Spinal cord (tissue), 10 donors: Measurements from ENCODE around the gene ZBTB7C. TPM values are rescaled to one million over a fixed set of nuclear protein-coding genes. Genes with fewer than 3 reads are reported as not detected.

Experiments used
- DNase-seq, 6 donors: peaks; one replicate each; pipeline versions ENCODE4 v3.0.0 to v3.0.0-alpha.2; 2013 to 2015; ENCODE audit warnings: low spot score in 6 of 6, low read depth in 4 of 6
- H3K27ac ChIP-seq: one replicate; pipeline ENCODE4 v1.5.1; 2013; ENCODE audit warnings: low read depth, low read length, control low read depth
- H3K27me3 ChIP-seq: one replicate; pipeline ENCODE4 v1.6.1; 2013; ENCODE audit warnings: low read length; ENCODE audit not compliant: control insufficient read depth, insufficient read depth
- H3K36me3 ChIP-seq: one replicate; pipeline ENCODE4 v1.6.1; 2013; ENCODE audit warnings: low read length; ENCODE audit not compliant: control insufficient read depth, insufficient read depth
- H3K4me1 ChIP-seq: one replicate; pipeline ENCODE4 v1.6.1; 2013; ENCODE audit warnings: low read length; ENCODE audit not compliant: control insufficient read depth, insufficient read depth
- H3K4me3 ChIP-seq: one replicate; pipeline ENCODE4 v1.5.1; 2013; ENCODE audit warnings: low read depth, low read length, control low read depth
- H3K9me3 ChIP-seq: one replicate; pipeline ENCODE4 v1.6.1; 2013; ENCODE audit warnings: low read length; ENCODE audit not compliant: control insufficient read depth, insufficient read depth
- WGBS: methylation state at CpG from one replicate; pipeline ENCODE4 v1.1.5; 2013; ENCODE audit warnings: missing lambda C conversion rate; ENCODE audit not compliant: insufficient coverage; 5-methylcytosine and 5-hydroxymethylcytosine counted together
- polyA plus RNA-seq, 2 donors: library from polyadenylated mRNA; unstranded; fragments of 120-200 nt; gene quantifications; one replicate each; pipeline ENCODE4 v1.2.1, GENCODE V29; 2013; ENCODE audit not compliant: insufficient read length in 2 of 2
- total RNA-seq, 2 donors: library from RNA; depleted of rRNA in 1 of 2; stranded (reverse); fragments of 120-200 nt in 1 of 2; fragments of >200 nt in 1 of 2; gene quantifications; one replicate each; pipeline versions ENCODE4 v1.2.3 to v1.2.4, GENCODE V29; 2013 to 2014
- donor health status: healthy.

The ZBTB7C gene
- total and polyA plus RNA-seq, 4 donors, result 7.6 to 15.7 (median 9.8) TPM

DNA sequence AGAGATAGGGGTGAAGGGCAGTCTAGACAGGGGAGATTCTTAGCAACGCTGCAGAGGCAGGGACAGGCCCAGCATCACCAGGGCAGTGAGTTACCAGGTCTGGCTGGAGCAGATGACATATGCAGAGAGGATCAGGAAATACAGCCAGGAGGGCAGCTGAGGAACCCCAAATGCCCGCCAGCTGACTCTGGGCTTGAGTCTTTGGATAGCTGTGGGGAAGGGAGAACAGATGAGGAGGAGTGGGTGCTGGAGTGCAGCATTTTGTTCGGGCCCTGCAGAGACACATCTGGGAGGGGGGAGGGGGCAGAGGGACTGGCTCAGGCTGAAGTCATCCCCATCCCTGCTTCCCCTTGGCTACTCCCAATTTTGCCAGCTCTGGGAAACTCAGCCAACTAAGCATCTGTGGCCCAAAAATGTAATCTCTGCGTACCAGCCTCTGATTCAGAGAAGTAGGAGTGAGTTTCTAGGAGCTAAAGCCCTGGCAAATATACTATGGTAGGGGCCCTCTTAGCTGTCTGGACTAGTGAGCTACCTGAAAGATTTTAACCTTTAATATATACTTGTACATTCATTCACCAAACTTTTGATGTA, 214.5 kb downstream of the ZBTB7C start:
- Histone ChIP-seq H3K36me3 (no peaks in the 10 kb centered on the region), H3K27me3 (no peaks in the 10 kb centered on the region), H3K27ac (no peak overlapping the region), H3K9me3 (no peaks in the 10 kb centered on the region), H3K4me1 (peaks cover 22% of the 10 kb centered on the region), H3K4me3 (no peak overlapping the region)
- DNase-seq, result no peak
- WGBS, result 57% methylated on average over 2 of the region's 4 CpGs

DNA sequence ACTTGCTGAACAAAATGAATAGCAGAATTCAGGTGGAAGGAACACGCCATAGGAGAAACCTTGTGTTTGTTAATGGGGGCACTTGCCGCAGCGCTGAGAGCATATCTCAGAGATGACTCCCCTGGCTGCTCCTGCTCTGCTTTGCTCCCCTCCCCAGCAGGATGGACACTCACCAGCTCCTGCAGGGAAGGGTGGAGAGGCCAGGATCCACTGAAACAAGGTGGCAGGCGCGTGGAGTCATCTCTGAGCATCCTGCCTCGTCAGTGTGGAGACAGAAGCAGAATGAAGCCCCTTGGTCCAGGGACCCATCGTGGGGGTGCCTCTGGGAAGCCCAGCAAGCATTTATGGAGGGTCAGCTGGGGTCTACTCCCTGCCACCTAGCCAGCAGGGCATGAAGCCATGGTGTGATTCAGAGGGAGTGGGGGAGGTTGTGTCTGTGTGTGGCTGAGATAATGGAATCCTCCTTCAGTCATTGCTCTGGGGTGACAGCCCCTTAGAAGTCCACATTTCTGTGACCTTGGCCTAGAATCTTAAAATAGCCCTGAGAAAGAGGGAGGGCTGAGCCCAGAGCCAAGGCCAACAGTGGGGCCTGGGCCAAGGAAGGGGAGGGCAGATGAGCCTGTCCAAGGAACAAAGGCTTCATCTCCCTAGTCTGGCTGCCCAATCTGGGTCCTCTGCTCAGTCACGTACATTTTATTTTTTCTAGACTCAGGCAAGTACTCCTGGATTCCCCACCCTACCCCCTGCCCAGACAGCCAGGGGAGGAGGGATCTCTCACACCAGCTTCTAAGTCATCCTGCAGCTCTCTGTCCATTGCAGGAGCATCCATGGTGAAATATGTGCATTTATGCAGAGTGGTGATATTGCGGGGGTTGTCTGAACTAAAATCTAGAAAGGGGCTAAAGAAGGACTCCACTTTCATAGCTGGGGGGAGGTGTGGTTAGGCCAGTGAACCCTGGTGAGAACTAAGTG, 215.4 kb downstream of the ZBTB7C start:
- Histone ChIP-seq H3K4me3 (no peak overlapping the region), H3K4me1 (peaks cover 22% of the 10 kb centered on the region), H3K27ac (no peak overlapping the region), H3K36me3 (no peaks in the 10 kb centered on the region), H3K9me3 (no peaks in the 10 kb centered on the region), H3K27me3 (no peaks in the 10 kb centered on the region)
- peak in 1 of 6 donors; percentile 53 for DNase-seq
- 91% methylated on average over 8 of the region's 9 CpGs for WGBS

DNA sequence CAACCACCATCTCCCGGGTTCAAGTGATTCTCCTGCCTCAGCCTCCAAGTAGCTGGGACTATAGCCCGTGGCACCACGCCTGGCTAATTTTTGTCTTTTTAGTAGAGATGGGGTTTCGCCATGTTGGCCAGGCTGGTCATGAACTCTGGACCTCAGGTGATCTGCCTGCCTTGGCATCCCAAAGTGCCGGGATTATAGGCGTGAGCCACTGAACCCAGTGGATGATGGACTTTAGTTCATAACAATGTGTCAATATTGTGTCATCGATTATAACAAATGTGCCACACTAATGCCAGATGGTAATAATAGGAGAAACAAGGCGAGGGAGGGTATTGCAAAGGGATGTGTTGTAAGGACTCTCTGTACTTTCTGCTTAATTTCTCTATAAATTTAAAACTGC, 216.6 kb downstream of the ZBTB7C start:
- H3K27me3 ChIP-seq, result no peaks in the 10 kb centered on the region
- WGBS, result 100% methylated on average over 4 of the region's 8 CpGs
- H3K4me3 ChIP-seq, result no peak overlapping the region
- H3K27ac ChIP-seq, result no peak overlapping the region
- H3K36me3 ChIP-seq, result no peaks in the 10 kb centered on the region
- no peak for DNase-seq
- peaks cover 22% of the 10 kb centered on the region for H3K4me1 ChIP-seq
- no peaks in the 10 kb centered on the region for H3K9me3 ChIP-seq

DNA sequence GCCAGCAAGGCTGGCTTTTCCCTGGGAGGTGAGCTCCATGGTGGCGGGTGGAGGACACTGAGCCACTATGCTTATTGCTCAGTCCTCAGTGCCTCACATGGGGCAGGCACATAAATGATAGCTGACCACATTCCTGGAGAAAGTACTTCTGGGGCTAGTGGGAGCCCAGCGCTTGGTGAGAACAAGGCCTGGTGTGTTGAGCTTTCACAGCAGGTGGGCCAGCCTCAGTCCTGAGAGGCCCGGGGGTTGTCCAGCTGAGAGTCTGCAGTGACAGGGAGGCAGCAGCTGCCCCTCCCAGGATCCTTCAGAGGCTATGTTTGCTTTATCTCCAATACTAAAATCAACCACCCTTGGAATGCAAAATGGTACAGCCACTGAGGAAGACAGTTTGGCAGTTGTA, 217.7 kb downstream of the ZBTB7C start:
- DNase-seq, result no peak
- no peak overlapping the region for H3K27ac ChIP-seq
- no peak overlapping the region for H3K4me3 ChIP-seq
- no peaks in the 10 kb centered on the region for H3K27me3 ChIP-seq
- no peaks in the 10 kb centered on the region for H3K9me3 ChIP-seq
- WGBS, result 53% methylated on average over 3 of the region's 3 CpGs
- H3K36me3 ChIP-seq, result no peaks in the 10 kb centered on the region
- H3K4me1 ChIP-seq, result peaks cover 29% of the 10 kb centered on the region

DNA sequence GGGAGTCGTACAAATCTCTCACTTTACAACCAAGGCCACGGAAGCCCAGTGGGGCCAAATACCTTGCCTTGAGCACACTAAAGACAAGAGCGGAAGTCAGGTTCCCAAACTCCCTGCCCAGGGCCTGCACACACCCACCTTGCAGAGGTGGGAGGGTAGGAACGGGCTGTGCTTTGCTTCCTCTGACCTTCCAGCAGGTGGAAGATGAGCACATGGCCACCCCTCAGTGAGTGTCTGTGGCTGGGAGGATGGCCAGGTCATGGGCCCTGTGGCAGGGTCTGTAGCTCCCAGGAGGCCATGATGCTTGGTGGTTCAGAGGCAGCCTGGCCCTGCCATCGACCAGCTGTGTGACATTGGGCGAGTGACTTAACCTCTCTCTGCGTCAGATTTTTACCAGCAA, 218.2 kb downstream of the ZBTB7C start:
- Histone ChIP-seq H3K4me1 (peaks cover 34% of the 10 kb centered on the region), H3K36me3 (no peaks in the 10 kb centered on the region), H3K27ac (no peak overlapping the region), H3K9me3 (no peaks in the 10 kb centered on the region), H3K4me3 (no peak overlapping the region), H3K27me3 (no peaks in the 10 kb centered on the region)
- no peak for DNase-seq
- WGBS, result 93% methylated on average over 3 of the region's 7 CpGs

DNA sequence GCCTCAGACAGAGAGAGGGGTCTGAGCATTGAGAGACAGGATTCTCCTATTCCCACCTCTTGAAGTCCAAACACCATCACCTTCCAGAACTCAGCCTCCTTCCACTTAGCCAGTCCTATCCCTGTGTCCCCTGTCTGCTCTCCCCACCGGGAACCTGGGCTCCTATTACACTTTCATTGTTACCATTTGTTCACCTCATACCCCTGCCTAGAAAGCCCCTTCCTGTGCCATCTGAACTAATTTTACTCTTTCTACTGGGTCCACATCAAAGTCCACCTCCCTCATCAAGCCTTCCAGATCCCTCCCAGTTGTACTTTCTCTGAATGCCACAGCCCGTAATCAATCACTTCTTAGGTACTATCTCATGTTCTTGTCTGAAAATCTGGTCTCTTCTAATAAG, 220.6 kb downstream of the ZBTB7C start:
- Histone ChIP-seq H3K4me3 (no peak overlapping the region), H3K27me3 (no peaks in the 10 kb centered on the region), H3K9me3 (no peaks in the 10 kb centered on the region), H3K27ac (no peak overlapping the region), H3K4me1 (peaks cover 32% of the 10 kb centered on the region), H3K36me3 (no peaks in the 10 kb centered on the region)
- WGBS, result 98% methylated on average over 2 of the region's 2 CpGs
- no peak for DNase-seq

DNA sequence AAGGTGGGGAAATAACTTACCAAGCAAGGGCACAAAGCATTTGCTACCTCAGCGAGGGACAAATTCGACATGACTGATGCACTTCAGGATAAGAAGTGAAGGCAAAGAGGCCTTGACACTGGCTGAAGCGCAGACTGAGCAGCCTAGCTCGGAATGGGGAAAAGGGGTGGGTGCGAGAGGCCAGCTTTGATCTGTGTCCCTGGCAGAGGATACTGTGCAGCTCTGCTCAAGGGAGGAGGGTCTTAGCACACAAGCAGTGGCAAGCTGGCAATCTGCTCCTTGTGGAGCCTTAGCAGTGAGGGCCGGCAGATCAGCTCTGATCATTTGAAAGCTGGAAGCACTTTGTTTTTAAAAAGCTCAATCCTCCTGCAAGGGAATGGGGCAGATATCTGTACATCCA, 222.3 kb downstream of the ZBTB7C start:
- H3K9me3 ChIP-seq, result no peaks in the 10 kb centered on the region
- 39% methylated on average over 6 of the region's 6 CpGs for WGBS
- peak in 2 of 6 donors; percentile 67 to 77 for DNase-seq
- no peak overlapping the region for H3K27ac ChIP-seq
- no peak overlapping the region for H3K4me3 ChIP-seq
- H3K27me3 ChIP-seq, result no peaks in the 10 kb centered on the region
- H3K36me3 ChIP-seq, result no peaks in the 10 kb centered on the region
- H3K4me1 ChIP-seq, result peaks cover 30% of the 10 kb centered on the region

DNA sequence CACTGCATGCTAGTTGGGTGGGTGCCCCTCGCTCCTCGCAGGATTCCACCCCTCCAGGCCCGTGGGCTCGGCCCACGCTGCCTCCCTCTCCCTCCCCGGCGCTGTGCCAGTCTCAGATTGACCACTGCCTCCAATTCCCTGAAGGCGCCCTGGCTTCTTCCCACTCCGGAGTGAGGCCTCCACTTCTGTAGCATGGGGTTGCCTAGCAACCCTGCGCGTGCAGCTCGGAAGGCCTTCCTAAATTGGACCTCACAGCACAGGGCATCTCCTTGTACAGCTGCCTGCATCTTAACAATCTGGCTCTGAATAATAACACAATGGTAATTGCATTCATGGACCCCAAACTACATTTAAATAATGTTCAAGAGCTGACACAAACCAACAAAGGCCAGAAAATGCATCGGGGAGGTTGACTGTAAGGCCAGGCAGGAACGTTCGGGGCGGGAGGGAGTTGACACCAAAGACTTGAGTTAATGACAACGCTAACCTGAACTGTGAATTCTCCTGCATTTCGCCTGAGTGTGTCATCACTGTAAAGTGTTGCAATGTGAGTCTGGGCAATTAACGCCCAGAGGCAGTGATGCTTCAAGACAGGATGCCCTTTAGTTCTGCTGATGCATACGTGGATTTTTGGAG, 222.9 kb downstream of the ZBTB7C start:
- DNase-seq, result peak; percentile 65 to 95 (median 79)
- no peaks in the 10 kb centered on the region for H3K27me3 ChIP-seq
- H3K27ac ChIP-seq, result peak overlapping the region; percentile 44
- H3K4me3 ChIP-seq, result no peak overlapping the region
- WGBS, result 17% methylated on average over 20 of the region's 20 CpGs
- no peaks in the 10 kb centered on the region for H3K9me3 ChIP-seq
- no peaks in the 10 kb centered on the region for H3K36me3 ChIP-seq
- H3K4me1 ChIP-seq, result peaks cover 26% of the 10 kb centered on the region

DNA sequence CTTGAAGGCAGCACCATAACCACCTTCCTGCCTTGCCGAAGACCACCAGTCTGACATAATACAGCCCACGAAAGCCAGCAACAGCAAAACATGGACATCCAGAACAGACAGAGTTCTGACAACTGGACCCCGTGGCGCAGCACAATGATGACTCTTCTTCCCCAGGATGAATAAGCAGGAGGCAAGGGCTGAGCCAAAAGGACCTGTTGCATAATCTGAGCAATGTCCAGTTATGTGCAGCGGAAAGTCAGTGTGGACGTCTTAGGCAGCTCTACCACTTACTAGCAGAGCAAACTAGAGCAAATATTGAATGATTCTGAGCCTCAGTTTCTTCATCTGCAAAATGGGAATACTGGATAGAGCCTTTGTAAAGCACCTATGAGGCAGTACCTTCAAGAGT, 225.1 kb downstream of the ZBTB7C start:
- H3K27ac ChIP-seq, result no peak overlapping the region
- DNase-seq, result no peak
- H3K36me3 ChIP-seq, result peaks cover 2% of the 10 kb centered on the region
- WGBS, result 86% methylated on average over 6 of the region's 6 CpGs
- peaks cover 22% of the 10 kb centered on the region for H3K4me1 ChIP-seq
- no peak overlapping the region for H3K4me3 ChIP-seq
- H3K27me3 ChIP-seq, result no peaks in the 10 kb centered on the region
- no peaks in the 10 kb centered on the region for H3K9me3 ChIP-seq
